Loucy (cell line): ENCODE data around the gene IRX3.

Source experiments
- EZH2phosphoT487 ChIP-seq: fragments of 200-600 bp; IDR thresholded peaks from 2 replicates; pipeline ENCODE4 v1.6.1; 2018; ENCODE audit warnings: antibody characterized with exemption, mild to moderate bottlenecking, moderate library complexity, borderline replicate concordance
- TF ChIP-seq, protein P1 (sequence below): fragments of 200-600 bp; sonication (generic); conservative IDR thresholded peaks from 2 replicates; pipeline ENCODE4 v1.5.1; 2014; ENCODE audit warnings: mild to moderate bottlenecking, antibody characterized with exemption, low read length

DNA sequence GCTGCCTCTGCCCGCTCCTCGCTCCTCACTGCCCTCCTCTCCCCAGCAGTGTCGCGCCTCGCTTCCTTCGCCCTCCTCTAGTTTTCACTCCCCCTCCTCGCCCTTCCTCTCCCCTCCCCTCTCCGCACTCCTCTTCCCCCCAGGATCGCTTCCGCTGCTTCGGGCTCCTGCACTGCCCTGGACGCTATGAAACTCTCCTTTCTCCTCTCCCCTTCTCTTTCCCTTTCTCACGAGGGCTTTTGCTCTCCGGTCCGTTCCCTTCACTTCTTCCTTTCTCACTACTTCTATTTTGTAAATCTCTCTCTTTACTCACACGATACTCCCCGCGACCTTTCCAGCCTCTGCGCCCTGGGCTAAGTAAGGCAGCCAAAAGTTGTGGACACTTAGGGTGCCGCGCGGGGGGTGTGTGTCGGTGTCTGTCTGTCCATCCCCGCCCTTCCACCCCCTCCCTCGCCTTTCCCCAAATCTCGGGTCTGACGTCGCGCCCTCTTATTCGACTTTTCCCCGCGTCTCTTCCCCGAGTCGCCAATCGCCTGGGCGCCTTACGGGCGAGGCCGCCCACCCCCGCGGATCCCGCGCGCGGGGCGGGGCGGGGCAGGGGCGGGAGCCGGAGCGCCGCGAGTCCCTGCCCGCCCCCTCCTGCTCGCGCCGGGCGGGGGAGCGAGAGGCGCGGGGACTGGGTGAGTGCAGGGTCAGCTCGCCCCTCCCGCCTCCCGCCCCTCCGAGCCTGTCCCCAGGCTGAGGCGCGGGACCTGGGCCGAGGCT is at the start of gene IRX3:
- TF ChIP-seq, protein P1, sequence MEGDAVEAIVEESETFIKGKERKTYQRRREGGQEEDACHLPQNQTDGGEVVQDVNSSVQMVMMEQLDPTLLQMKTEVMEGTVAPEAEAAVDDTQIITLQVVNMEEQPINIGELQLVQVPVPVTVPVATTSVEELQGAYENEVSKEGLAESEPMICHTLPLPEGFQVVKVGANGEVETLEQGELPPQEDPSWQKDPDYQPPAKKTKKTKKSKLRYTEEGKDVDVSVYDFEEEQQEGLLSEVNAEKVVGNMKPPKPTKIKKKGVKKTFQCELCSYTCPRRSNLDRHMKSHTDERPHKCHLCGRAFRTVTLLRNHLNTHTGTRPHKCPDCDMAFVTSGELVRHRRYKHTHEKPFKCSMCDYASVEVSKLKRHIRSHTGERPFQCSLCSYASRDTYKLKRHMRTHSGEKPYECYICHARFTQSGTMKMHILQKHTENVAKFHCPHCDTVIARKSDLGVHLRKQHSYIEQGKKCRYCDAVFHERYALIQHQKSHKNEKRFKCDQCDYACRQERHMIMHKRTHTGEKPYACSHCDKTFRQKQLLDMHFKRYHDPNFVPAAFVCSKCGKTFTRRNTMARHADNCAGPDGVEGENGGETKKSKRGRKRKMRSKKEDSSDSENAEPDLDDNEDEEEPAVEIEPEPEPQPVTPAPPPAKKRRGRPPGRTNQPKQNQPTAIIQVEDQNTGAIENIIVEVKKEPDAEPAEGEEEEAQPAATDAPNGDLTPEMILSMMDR = no peak
- no peak for TF ChIP-seq EZH2phosphoT487
